NCI-H1417 treated with DMSO at 0.1 percent for 48 hours (cell line): ENCODE results near the gene MAS1.
"Not testable (repeated sequence)": the region's sequence is repeated elsewhere in the genome, so short reads cannot be mapped to it uniquely, and the experiment has no call there.

ENCODE experiments used
- DNase-seq: peaks from one replicate; lab custom pipeline; 2025; lab: John Stamatoyannopoulos, UW

The MAS1 gene

GRCh38 chr6:159919011-159919511 is 28.3 kb downstream of the MAS1 start:
- DNase-seq = no peak

- DNase-seq = no peak
Observed at GRCh38 chr6:159919800-159920199, 29.0 kb downstream of the MAS1 start.

DNA sequence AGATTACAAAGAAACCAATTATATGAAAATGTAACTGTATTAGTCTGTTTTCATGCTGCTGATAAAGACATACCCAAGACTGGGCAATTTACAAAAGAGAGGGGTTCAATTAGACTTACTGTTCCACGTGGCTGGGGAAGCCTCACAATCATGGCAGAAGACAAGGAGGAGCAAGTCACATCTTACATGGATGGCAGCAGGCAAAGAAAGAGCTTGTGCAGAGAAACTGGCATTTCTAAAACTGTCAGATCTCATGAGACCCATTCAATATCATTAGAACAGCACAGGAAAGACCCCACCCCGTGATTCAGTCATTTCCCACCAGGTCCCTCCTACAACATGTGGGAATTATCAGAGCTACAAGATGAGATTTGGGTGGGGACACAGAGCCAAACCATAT is 33.4 kb downstream of the MAS1 start:
- not testable (repeated sequence) for DNase-seq

DNA sequence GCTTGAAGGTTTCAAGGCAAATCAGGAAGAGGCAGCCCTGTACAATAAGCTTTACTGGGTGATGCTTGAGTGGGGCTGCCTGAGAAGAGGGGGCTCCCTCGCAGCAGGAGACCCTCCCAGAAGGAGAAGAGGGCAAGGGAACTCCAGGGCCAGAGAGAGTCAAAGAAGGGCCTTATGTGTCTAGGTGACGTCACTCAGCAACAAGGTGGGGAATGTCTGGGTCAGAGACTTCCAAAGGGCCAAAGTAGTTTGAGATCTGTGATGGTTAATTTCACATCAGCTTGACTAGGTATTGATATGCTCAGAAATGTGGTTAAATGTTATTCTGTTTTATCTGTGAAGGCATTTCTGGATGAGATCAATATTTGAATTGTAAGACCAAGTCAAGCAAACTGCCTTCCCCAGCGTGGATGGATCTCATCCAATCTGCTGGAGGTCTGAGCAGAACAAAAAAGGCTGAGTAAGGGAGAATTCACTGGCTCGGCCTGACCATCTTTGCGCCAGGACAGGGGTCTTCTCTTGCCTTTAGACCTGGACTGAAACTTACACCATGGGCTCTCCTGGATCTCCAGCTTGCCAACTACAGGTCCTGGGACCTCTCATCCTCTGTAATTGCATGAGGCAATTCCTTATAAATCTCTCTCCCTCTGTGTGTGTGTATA is 35.9 kb downstream of the MAS1 start:
- DNase-seq = no peak

GRCh38 chr6:159929819-159930218 is 39.0 kb downstream of the MAS1 start:
- no peak for DNase-seq

- DNase-seq = no peak
Observed at GRCh38 chr6:159931112-159931511, 40.3 kb downstream of the MAS1 start.

DNA sequence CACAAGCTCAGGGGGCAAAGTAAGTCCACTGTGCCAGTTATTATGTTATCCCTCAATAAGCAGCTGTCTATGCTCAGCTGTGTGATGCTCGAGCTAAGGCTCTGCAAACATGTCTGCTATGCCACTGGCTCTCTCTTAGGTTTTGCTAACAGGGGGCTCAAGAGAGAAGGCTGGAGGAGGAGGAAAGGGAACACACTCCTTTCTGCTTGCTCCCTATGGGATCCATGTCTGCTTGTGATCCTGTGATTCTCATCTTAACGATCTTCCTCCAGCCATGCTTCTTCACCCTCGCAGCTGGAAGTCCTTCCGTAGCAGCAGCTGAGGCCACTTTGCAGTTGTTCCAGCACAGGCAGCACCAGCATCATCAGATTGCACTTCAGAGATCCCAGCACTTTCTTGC is 41.1 kb downstream of the MAS1 start:
- no peak for DNase-seq

GRCh38 chr6:159933077-159933476 is 42.3 kb downstream of the MAS1 start:
- DNase-seq = no peak

DNA sequence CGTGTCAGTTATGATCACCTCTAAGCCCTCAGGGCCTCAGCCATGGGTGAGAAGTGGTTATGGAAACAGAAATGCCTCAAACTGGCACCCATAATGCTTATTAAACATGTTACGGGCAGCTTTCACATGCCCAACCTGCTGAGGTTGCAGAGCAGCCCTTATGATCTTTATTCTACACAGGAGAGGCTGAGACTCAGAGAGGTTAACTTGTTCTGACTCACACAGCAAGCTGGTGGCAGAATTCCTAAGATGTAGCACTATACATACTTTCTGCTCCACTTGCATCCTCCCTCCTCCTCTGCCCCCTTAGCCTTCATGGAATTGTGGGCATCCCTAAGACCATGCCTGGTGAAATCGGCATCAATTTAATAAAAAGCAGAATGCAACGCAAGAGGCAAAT is 43.4 kb downstream of the MAS1 start:
- DNase-seq = no peak

GRCh38 chr6:159935065-159935464 is 44.3 kb downstream of the MAS1 start:
- DNase-seq = no peak

GRCh38 chr6:159935633-159936032 is 44.8 kb downstream of the MAS1 start:
- DNase-seq = no peak

DNA sequence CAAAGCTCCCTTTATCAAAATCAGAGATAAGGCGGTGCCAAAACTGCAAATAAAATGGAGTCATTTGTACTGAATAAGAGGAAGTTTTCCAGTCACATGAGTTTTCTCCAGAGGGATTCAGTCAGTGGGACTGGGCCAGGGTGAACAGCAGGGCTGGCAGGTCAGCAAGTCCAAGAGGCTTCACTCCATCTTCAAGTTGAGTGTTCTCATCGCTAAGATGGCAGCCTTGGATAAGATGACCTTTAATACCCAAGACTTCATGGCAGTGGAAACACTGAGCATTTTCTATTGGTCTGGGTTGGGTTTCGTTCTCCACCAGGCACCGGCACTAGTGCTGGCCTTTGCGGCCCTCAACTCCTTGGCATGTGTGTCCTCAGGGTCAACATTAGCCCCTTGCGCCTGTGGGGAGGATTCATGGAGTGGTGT is 48.8 kb downstream of the MAS1 start:
- DNase-seq = no peak
